NCI-H146 treated with DMSO at 0.1 percent for 48 hours (cell line): ENCODE results near the gene UXS1.
A peak's percentile ranks its signal among the peaks of the same experiment; 100 is the strongest.
"Not testable (repeated sequence)": the region's sequence is repeated elsewhere in the genome, so short reads cannot be mapped to it uniquely, and the experiment has no call there.

Experiments
- DNase-seq: peaks from one replicate; lab custom pipeline; 2025; ENCODE audit not compliant: unreplicated experiment; lab: John Stamatoyannopoulos, UW

UXS1 gene

DNA sequence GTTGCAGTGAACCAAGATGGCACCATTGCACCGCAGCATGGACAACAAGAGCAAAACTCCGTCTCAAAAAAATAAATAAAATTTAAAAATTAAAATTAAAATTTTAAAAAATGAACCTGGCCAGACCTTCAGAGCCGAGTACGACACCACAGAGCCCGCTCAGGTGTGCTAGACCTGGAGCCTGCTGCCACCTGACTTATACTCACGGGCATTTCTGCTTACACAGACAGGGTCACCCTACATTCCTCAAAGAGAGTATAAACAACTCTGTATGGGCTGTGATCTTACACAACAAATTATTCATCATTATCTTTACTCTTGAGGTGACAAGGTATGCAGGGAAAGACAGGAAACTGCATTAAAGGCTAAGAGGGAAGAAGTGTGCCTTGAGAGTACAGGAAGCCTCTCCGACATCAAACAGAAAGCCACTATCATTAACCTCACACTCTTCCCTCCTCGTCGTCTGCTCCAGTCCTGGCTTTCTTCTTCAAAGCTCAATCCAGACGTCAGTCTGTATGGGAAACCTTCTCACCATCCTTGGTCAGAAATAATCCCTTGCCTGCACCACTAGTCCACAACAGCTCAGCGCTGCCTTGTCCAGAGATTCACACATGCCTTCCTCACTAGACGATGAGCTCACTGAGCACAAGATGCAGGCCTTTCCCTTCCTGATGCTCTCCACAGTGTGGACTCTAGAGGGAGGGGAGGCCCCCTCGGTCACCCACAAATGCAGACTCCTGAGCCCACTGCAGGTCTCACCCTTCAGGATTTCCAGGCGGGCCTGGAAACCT is 56.2 kb downstream of the UXS1 start:
- no peak for DNase-seq

DNA sequence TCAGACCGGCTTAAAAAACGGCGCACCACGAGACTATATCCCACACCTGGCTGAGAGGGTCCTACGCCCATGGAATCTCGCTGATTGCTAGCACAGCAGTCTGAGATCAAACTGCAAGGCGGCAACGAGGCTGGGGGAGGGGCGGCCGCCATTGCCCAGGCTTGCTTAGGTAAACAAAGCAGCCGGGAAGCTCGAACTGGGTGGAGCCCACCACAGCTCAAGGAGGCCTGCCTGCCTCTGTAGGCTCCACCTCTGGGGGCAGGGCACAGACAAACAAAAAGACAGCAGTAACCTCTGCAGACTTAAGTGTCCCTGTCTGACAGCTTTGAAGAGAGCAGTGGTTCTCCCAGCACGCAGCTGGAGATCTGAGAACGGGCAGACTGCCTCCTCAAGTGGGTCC is 62.9 kb downstream of the UXS1 start:
- not testable (repeated sequence) for DNase-seq

DNA sequence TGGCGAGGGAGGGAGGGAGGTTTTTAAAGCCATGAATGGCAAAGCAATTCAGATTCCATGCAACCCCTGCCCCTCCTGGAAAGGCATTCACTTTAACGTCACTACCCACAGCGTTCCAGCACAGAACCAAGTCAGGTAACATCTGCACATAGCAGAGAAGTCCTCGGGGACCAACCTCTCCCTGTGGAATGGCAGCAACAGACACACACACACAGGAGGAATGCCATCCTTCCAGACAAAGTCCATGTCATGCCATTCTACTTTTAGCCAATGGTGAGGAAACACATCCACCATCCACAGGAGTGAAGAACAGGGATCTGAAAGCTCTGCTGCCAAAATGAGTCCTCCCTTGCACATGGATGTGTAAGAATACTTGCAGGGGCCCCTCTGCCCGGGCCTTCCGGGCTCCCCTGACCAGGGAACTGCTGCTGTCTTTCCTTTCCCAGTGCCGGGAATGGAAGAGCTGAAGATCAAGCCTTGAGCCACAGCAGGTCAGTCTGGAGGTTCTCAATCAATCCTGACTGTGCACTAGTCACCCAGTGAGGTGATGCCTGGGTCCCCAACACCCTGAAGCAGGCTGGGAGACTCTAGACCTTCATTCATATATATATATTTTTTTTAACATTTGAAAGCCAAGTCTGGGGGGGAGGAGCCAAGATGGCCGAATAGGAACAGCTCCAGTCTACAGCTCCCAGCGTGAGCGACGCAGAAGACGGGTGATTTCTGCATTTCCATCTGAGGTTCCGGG is 63.7 kb downstream of the UXS1 start:
- peak; percentile 21 for DNase-seq

DNA sequence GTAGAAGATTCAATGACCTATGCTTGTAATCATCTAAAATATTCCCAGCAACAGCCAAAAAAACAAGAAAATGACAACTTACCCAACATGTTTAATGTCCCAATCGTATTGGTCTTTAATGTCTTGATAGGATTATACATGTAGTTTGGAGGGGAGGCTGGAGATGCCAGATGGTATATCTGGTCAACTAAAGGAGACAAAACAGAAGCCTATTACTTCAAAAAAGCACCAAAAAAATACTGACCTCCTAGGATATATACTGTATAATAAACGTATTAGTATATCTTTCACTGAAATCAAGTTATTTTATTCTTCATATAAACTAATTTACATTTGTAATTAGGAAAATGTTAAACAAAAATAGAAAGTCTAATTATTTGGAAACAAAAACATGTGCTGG is 64.5 kb downstream of the UXS1 start:
- DNase-seq, result no peak

DNA sequence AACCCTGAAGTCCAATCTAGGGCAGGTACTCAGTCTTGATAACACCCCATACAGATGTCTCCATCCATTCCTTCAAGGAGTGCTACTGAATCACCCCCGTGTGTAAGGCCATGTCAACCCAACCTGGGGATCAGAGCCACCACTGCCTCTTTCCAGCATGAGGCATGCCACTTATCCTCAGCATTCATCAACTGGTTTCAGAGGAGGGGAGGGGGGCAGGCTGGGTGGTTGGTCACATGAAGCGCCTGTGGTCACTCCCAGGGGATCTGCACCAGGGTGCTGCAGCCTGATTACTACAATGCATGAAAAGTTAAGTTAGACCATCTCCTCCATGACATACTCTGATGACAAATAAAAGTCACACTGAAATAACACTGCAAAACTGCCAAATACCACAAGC is 65.0 kb downstream of the UXS1 start:
- no peak for DNase-seq

GRCh38 chr2:106127776-106128268 is 66.3 kb downstream of the UXS1 start:
- DNase-seq, result no peak

- DNase-seq, result no peak
These were observed 66.8 kb downstream of the UXS1 start for GRCh38 chr2:106127282-106127771.

- no peak for DNase-seq
These were observed 67.3 kb downstream of the UXS1 start for GRCh38 chr2:106126705-106127281.

DNA sequence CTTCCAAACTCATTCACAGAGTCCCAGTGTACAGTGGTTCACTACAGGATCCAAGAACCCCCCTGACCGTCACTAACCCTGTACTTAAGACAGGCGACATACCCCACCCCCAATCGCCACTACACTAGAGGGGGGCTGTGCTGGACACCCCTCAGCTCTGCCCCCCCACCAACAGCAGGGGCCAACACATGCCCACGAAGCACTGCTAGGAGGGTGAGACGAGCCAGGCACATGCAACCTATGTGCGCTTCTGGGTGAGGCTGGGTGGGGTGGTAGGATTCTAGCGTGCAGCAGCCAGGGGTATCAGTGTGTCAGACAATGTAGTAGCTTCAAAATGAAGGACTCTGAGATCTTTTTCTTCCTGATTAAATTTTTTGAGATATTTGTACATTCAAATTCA is 67.8 kb downstream of the UXS1 start:
- DNase-seq, result no peak

GRCh38 chr2:106124905-106125549 is 69.1 kb downstream of the UXS1 start:
- DNase-seq, result no peak

DNA sequence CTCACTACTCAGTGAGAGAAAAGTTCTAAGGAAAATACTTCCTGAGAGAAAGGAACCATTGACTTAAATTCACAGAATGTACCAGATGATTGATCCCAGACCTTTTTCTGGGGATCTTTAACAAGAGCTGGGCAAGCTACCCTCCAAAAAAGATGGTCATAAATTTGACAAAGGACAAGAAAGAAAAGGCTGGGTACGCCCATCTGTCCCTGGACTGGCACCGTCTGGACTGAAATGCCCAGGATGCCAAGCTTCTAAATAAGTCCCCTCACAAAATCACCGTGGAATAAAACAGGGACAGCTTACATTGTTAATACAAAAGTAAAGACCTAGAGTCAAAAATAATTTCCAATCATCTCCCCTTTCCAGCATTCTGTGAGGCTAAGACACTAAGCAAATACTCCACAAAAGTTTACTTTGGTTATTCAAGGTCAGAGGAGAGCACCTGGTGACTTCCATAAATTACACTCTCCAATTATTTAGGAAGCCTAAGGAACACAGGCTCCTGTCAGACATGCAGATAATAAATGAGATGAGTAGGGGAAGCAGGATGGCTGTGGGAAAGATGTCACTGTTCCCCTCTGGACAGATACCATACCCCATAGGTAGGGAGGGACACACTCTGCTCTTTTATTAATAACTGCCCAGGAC is 69.9 kb downstream of the UXS1 start:
- DNase-seq, result no peak

GRCh38 chr2:106122157-106122556 is 71.9 kb downstream of the UXS1 start:
- DNase-seq, result no peak

GRCh38 chr2:106120432-106120831 is 73.7 kb downstream of the UXS1 start:
- no peak for DNase-seq

GRCh38 chr2:106119074-106119473 is 75.0 kb downstream of the UXS1 start:
- DNase-seq, result no peak

DNA sequence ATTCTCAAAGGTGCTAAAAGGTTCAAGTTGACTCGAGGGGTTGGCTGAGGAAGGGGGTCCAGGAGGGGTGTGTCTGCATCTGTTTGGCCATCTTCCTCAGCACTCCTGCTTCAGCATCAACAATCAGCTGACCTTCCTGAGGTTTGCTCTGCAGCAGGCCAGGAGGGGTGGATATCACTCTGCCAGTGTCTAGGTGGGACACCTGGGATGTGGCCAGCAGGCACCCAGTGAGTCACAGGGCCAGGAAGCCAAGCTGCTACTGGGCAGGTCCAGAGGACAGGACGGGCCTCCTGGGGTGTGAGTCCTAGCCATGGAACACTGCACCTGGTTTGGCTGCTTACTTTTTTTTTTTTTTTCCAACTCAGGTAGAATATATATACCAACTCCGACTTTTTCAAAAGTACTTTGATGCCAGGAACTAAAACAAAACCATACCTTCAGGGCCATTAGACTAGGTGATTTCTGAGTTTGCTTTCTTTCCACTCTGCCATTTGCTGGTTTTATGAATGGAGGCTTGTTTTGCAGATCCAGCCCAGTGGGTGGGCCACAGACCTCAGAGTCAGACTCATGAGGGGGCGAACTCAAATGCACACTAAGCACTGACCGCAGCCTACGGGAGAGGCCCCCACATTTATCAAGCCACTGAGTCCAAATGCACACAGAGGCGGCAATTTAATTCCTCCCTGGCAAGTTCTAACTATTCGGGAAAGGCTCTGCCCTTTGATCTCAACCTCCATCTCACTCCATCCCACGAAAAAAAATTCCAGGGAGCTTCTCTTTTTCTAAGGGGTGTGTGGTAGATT is 76.0 kb downstream of the UXS1 start:
- DNase-seq, result no peak

- no peak for DNase-seq
These were observed 76.8 kb downstream of the UXS1 start for GRCh38 chr2:106117347-106117746.

GRCh38 chr2:106116248-106116647 is 77.9 kb downstream of the UXS1 start:
- no peak for DNase-seq

DNA sequence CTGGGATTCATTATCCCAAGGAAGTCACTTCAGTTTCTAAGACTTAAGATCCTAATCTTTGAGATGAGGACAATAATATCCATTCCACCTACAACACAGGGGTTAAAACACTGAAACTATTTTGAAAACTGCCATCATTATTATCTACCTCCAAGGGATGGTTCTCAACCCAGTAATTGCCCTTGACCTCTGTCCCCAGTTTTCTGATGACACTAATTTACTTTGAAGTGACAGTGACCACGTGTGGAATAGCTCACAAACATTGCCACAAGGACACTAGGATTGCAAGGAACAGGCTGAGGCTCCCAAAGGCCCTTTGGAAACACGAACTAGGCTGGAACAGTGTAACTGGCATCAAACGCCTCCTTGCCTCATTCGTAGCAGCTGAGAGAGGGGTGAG is 78.4 kb downstream of the UXS1 start:
- DNase-seq, result no peak

DNA sequence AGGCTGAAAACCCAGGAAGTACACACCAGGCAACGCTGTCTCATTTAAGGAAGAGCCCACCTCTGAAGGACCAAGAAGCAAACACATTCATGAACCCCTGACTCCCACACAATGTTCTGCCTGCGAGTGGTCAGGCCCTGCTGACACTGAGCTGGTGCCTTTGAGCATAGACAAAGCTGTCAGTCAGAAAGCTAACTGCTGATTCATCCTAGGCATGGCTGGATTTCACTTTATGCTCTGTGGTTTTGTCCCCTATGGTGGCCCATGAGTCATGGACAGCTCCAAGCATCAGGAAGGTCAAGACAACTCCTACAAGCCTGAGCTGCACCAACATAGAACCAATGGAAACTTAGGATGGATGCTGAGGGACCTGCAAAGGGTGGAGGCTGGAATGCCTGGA is 78.9 kb downstream of the UXS1 start:
- DNase-seq, result no peak

- DNase-seq, result no peak
These were observed 79.9 kb downstream of the UXS1 start for GRCh38 chr2:106114166-106114565.
